ENCODE results near the gene NTSR1.

Gene NTSR1

GRCh38 chr20:62777528-62777830 is 68.8 kb downstream of the NTSR1 start:
- no peak for TF ChIP-seq CTCF (IDR thresholded peaks at IDR 0.05; ENCODE audit: insufficient read depth, low read depth, low read length, missing control alignments)
- no peak for DNase-seq (ENCODE audit: low read depth)
- H3K4me3 ChIP-seq (ENCODE audit: low read length) = no peak overlapping the region

- no peak overlapping the region for H3K4me3 ChIP-seq (ENCODE audit: low read length)
These were observed 69.4 kb downstream of the NTSR1 start for GRCh38 chr20:62778058-62778457.

GRCh38 chr20:62778601-62779416 is 70.2 kb downstream of the NTSR1 start:
- no peak for TF ChIP-seq CTCF (IDR thresholded peaks at IDR 0.05; ENCODE audit: insufficient read depth, low read depth, low read length, missing control alignments)
- H3K4me3 ChIP-seq (ENCODE audit: low read length) = no peak overlapping the region
- no peak for DNase-seq (ENCODE audit: low read depth)

More at GRCh38 chr20:62778058-62778457, 69.4 kb downstream of the NTSR1 start:
- no peak for TF ChIP-seq CTCF (IDR thresholded peaks at IDR 0.05; ENCODE audit: insufficient read depth, low read depth, low read length, missing control alignments)
- DNase-seq (ENCODE audit: low read depth) = no peak

DNA sequence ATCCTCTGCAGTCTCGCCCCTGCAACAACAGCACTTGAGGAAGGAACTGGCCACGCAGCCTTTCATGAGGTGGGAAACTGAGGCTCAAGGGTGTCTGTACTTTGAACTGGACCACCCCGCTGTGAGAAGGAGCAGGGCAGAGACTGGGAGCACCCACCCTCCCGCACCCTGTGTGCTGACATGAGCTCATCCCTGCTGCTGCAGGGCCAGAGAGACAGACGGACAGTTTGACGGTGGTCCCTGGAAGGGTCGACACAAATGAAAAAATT is 70.7 kb downstream of the NTSR1 start:
- TF ChIP-seq CTCF (IDR thresholded peaks at IDR 0.05; ENCODE audit: insufficient read depth, low read depth, low read length, missing control alignments) = no peak
- DNase-seq (ENCODE audit: low read depth) = no peak
- no peak overlapping the region for H3K4me3 ChIP-seq (ENCODE audit: low read length)

DNA sequence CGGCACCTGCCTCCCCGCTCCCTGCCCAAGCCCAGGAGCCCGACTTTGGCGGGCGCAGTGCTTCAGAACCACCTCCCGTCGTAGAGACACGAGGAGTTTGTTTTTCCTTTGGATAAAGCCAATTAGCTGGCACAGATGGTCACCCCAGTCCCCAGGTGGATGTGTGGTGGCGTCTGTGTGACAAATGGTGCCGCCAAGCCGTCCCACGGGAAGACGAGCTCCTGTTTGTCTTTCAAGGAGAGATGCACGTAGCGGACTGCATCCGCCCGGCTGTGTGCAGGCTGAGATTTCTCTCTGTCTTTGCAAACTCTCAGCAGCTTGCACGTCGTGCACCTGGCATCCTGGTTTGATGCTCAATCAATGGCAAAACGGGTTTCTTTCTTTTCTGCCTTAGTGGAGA is 71.6 kb downstream of the NTSR1 start:
- no peak for DNase-seq (ENCODE audit: low read depth)
- TF ChIP-seq CTCF (IDR thresholded peaks at IDR 0.05; ENCODE audit: insufficient read depth, low read depth, low read length, missing control alignments) = no peak
- H3K4me3 ChIP-seq (ENCODE audit: low read length) = no peak overlapping the region

- TF ChIP-seq CTCF (IDR thresholded peaks at IDR 0.05; ENCODE audit: insufficient read depth, low read depth, low read length, missing control alignments) = no peak
- H3K4me3 ChIP-seq (ENCODE audit: low read length) = no peak overlapping the region
- DNase-seq (ENCODE audit: low read depth) = no peak
These were observed 72.1 kb downstream of the NTSR1 start for GRCh38 chr20:62780696-62781095.

- H3K4me3 ChIP-seq (ENCODE audit: low read length) = no peak overlapping the region
- TF ChIP-seq CTCF (IDR thresholded peaks at IDR 0.05; ENCODE audit: insufficient read depth, low read depth, low read length, missing control alignments) = peak; percentile 23
- no peak for DNase-seq (ENCODE audit: low read depth)
These were observed 73.7 kb downstream of the NTSR1 start for GRCh38 chr20:62782149-62782892.
